ENCODE results near the gene ATP9A.
"Not testable (repeated sequence)": the region's sequence is repeated elsewhere in the genome, so short reads cannot be mapped to it uniquely, and the experiment has no call there.

Gene ATP9A

GRCh38 chr20:51653226-51653625 lies 115.0 kb downstream of the ATP9A start:
- DNase-seq (ENCODE audit: low spot score) = no peak

- DNase-seq (ENCODE audit: low spot score) = no peak
These were observed 116.2 kb downstream of the ATP9A start for GRCh38 chr20:51651921-51652549.

- no peak for DNase-seq (ENCODE audit: low spot score)
These were observed 117.5 kb downstream of the ATP9A start for GRCh38 chr20:51650685-51651134.

- no peak for DNase-seq (ENCODE audit: low spot score)
These were observed 119.6 kb downstream of the ATP9A start for GRCh38 chr20:51648571-51648947.

- DNase-seq (ENCODE audit: low spot score) = no peak
These were observed 120.3 kb downstream of the ATP9A start for GRCh38 chr20:51647674-51648570.

- not testable (repeated sequence) for DNase-seq (ENCODE audit: low spot score)
These were observed 124.4 kb downstream of the ATP9A start for GRCh38 chr20:51643810-51644209.

GRCh38 chr20:51643390-51643789 lies 124.8 kb downstream of the ATP9A start:
- DNase-seq (ENCODE audit: low spot score) = no peak

- no peak for DNase-seq (ENCODE audit: low spot score)
These were observed 126.3 kb downstream of the ATP9A start for GRCh38 chr20:51641866-51642265.

GRCh38 chr20:51640743-51641142 lies 127.4 kb downstream of the ATP9A start:
- DNase-seq (ENCODE audit: low spot score) = no peak

- peak; percentile 63 for DNase-seq (ENCODE audit: low spot score)
These were observed 128.9 kb downstream of the ATP9A start for GRCh38 chr20:51639206-51639832.

GRCh38 chr20:51637241-51637640 lies 130.9 kb downstream of the ATP9A start:
- no peak for DNase-seq (ENCODE audit: low spot score)

- no peak for DNase-seq (ENCODE audit: low spot score)
These were observed 132.1 kb downstream of the ATP9A start for GRCh38 chr20:51636123-51636522.

- DNase-seq (ENCODE audit: low spot score) = no peak
These were observed 132.5 kb downstream of the ATP9A start for GRCh38 chr20:51635680-51636079.

GRCh38 chr20:51634877-51635276 lies 133.3 kb downstream of the ATP9A start:
- DNase-seq (ENCODE audit: low spot score) = no peak

GRCh38 chr20:51634257-51634656 lies 133.9 kb downstream of the ATP9A start:
- DNase-seq (ENCODE audit: low spot score) = no peak

GRCh38 chr20:51633430-51633829 lies 134.8 kb downstream of the ATP9A start:
- DNase-seq (ENCODE audit: low spot score) = no peak

- no peak for DNase-seq (ENCODE audit: low spot score)
These were observed 136.2 kb downstream of the ATP9A start for GRCh38 chr20:51631953-51632352.

GRCh38 chr20:51631011-51631950 lies 136.9 kb downstream of the ATP9A start:
- DNase-seq (ENCODE audit: low spot score) = no peak

GRCh38 chr20:51629399-51630058 lies 138.7 kb downstream of the ATP9A start:
- DNase-seq (ENCODE audit: low spot score) = no peak

GRCh38 chr20:51628533-51629398 lies 139.4 kb downstream of the ATP9A start:
- DNase-seq (ENCODE audit: low spot score) = no peak

All from germinal center (tissue), 1 donor.